Measurements from ENCODE around the gene ORC5. TPM values are rescaled to one million over a fixed set of nuclear protein-coding genes. Genes with fewer than 3 reads are reported as not detected.

Gene ORC5
- total RNA-seq, 1 donor from 2014 or later: 12.8 TPM

DNA sequence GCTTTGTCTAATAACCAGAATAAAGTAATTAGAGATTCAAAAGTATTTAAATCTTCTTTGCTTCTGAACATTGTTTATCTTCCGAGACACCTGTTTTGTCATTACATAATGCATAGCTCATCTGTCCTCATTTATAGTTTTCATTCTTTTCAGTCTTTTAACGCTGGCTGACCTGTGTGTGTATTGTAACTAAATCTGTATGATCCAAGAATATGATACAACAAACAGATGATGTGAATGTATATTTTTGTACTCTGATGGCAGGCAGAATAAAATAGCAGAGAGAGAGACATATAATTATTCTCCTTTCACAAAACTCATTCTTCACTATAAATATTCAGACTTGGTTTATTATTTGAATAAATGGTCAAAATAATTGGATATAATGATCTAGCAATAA lies 80.6 kb downstream of the ORC5 start:
- DNase-seq (ENCODE audit: low spot score): no peak

GRCh38 chr7:104126411-104126841 lies 81.4 kb downstream of the ORC5 start:
- no peak for DNase-seq (ENCODE audit: low spot score)

DNA sequence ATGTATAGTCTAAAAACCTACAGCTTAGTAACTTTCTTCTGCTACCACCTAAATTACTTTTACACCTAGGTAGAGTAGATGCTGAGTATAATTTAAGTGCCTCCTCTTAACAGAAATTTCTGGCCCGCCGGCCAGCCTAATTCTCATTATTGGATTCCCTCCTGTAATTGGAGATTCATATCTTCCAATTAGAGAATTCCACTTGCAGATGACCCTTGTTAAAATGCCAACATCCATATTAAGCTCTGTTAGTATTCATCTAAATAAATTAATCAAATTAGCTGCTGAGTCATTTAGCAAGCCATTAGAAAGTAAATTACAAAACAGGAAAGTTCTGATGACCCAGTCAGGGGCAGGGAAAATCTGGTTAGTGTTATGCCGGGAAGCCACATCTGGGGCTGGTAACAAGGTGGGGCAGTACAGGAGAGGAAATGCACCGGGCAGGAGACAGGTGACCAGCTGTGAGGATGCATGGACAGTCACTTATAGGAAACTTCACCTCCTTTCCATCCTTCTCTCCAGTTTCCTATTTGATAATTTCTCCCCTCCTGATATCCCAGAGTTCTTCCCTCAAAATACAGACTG lies 82.8 kb downstream of the ORC5 start:
- no peak for DNase-seq (ENCODE audit: low spot score)

DNA sequence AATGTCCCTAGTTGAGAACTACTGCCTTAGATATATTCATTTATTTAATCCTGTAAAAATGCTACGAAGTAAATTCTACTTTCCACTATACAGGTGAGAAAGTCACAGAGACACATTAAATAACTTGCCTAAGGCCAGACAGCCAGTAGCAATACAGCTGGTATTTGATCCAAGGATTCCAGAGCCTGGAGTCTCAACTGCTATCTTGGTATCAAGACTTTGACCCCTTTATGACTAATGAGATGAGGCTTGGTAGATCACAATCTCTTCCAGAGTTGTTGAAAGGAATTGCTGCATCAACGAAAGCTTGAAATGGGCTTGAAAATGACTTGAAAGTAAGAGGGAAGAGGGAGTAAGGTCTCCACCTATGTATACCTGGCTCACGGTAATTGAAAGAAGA lies 83.3 kb downstream of the ORC5 start:
- no peak for DNase-seq (ENCODE audit: low spot score)

DNA sequence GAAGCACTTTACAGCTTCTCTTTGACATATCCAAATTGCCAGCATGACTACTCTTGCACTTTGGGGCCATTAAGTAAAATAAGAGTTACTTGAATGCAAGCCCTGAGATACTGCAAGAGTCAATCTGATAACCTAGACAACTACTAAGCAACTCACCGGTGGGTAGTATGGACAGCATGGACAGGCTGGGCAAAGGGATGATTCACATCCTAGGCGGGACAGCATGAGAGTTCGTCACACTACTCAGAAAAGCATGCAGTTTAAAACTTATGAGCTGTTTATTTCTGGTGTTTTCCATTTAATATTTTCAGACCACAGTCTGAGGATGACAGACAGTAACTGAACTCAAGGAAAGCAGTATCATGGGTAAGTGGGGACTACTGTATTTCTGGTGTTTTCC lies 84.0 kb downstream of the ORC5 start:
- no peak for DNase-seq (ENCODE audit: low spot score)

DNA sequence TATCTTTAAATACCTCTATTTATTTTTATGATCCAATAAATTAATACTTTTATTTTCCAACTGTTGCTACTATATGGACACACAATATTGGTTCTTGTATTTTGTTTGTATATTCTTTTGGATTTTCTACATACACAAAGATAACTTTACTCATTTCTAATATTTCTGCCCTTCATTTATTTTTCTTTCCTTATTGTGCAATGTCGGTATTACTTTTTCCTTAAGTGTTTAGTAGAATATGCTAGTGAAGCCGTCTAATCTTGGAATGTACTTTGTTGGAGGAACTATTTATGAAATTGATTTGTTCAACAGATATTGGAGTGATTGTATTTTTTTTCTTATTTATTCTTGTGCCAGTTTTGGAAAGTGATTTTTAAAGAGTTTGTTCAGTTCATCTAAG lies 94.0 kb downstream of the ORC5 start:
- DNase-seq (ENCODE audit: low spot score): no peak

- DNase-seq (ENCODE audit: low spot score): no peak
These were observed 95.2 kb downstream of the ORC5 start for GRCh38 chr7:104112623-104113022.

DNA sequence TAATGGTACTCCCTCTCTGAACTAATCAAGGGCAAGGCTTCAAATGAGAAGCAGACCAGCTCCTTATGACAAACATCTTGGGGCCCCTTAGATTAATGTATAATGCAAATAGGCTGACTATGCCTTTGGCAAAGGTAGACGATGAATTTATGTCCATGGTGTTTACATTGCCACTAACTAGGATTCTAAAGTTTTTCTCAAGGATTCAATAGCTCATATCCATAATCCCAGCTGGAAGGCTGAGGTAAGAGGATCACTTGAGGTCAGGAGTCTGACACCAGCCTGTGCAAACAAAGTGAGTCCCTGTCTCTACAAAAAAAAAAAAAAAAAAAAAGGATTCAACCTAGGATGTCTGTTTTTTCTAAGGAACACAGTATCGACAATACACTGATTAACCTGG lies 96.5 kb downstream of the ORC5 start:
- no peak for DNase-seq (ENCODE audit: low spot score)

GRCh38 chr7:104106108-104106905 lies 101.5 kb downstream of the ORC5 start:
- DNase-seq (ENCODE audit: low spot score): no peak

DNA sequence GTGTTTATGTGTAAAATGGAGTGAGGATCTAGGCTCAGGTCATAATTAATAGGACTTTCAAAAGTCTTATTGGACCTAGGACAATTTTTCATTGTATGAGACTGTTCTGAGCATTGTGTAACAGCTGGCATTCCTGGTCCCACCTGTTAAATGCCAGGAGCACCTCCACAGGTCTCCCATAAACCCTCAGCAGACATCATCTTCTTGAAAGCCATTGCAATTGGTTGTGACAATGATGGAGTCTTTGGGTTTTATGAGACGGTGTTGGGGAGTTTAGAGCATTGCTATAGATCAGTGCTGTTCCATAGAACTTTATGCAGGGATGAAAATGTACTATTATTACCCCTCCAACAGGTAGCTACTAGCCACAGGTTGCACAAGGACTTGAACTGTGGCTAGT lies 108.9 kb downstream of the ORC5 start:
- DNase-seq (ENCODE audit: low spot score): no peak

DNA sequence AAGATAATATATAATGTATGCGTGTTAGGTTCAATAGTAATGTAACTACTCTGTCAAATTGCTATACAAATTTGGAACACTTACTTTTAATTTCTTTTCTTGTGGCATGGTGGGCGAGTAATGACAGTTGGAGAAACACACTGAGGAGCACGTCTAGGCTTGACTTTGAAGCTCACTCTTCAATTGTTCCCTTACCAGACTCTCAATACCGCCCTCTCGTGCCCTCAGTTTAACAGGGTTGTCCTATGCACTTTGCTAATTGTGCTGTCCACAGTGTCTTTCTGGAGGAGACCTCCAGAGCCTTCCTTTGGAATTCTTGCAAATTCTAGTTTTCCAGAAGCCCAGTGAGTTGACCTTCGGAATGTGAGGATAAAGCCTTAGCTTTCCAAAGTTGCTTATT lies 111.1 kb downstream of the ORC5 start:
- DNase-seq (ENCODE audit: low spot score): no peak

DNA sequence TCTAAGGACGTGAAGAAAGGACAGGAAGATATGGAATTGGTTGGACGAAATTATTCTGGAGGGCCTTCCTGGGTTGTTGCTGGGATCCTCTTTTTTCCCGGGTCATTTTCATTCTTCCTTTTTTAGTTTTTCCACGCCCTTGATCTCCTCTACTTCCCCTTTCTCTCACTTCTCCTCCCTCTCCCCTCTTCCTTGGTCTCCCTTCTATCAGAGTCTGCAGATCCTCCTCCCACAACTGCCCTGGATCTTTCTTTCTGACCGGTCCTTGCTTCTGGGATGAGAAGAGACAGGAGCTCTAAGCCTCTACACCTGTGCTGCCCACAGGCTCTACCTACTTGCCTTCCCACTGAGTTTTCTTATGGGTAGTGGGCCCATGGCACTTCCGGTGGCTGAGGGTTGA lies 114.7 kb downstream of the ORC5 start:
- no peak for DNase-seq (ENCODE audit: low spot score)

- DNase-seq (ENCODE audit: low spot score): no peak
These were observed 116.6 kb downstream of the ORC5 start for GRCh38 chr7:104091242-104091641.

- no peak for DNase-seq (ENCODE audit: low spot score)
These were observed 118.2 kb downstream of the ORC5 start for GRCh38 chr7:104089612-104090011.

- DNase-seq (ENCODE audit: low spot score): no peak
These were observed 118.8 kb downstream of the ORC5 start for GRCh38 chr7:104089061-104089460.

Other genes with a start within 250 kb of the ORC5 start
- 1.8 TPM for gene RELN, start 218.4 kb downstream of the ORC5 start, total RNA-seq
- gene LHFPL3, start 120.6 kb upstream of the ORC5 start, total RNA-seq: not detected

Measured in mesenteric fat pad (tissue), 1 donor.